HepG2 (cell line): Measurements from ENCODE around the gene CCDC102B. TPM values are rescaled to one million over a fixed set of nuclear protein-coding genes. Genes with fewer than 3 reads are reported as not detected.

Source experiments
- AHR ChIP-seq: IDR thresholded peaks from 2 replicates; pipeline ENCODE4 v1.6.1; 2018; ENCODE audit warnings: missing genetic modification reagents, missing compliant biosample characterization
- BRCA1 ChIP-seq: sonication (generic); formaldehyde crosslinking; IDR thresholded peaks from 2 replicates; pipeline ENCODE4 v1.4.0; 2020; ENCODE audit warnings: missing genetic modification reagents
- CENPT ChIP-seq: sonication (generic); formaldehyde crosslinking; IDR thresholded peaks from 2 replicates; pipeline ENCODE4 v1.8.0; 2022; ENCODE audit warnings: low read depth, mild to moderate bottlenecking, moderate library complexity, missing genetic modification reagents
- E2F5 ChIP-seq: sonication (generic); formaldehyde crosslinking; conservative IDR thresholded peaks from 2 replicates; pipeline ENCODE4 v1.4.0; 2020; ENCODE audit warnings: missing genetic modification reagents
- FOXP4 ChIP-seq: sonication (generic); formaldehyde crosslinking; IDR thresholded peaks from 2 replicates; pipeline ENCODE4 v1.4.0; 2020; ENCODE audit warnings: missing genetic modification reagents
- HNF4G ChIP-seq, 2 experiments: sonication (generic) in 1 of 2; formaldehyde crosslinking in 1 of 2; IDR thresholded peaks; 2 replicates each; pipeline versions ENCODE4 v1.4.0 to v1.6.1; 2011 to 2020; ENCODE audit warnings: borderline replicate concordance in 2 of 2, low read depth in 2 of 2, mild to moderate bottlenecking in 2 of 2, low read length in 1 of 2, missing genetic modification reagents in 1 of 2, moderate library complexity in 1 of 2
- KLF9 ChIP-seq: IDR thresholded peaks from 2 replicates; pipeline ENCODE4 v1.6.1; 2016; ENCODE audit warnings: low read depth
- MTF2 ChIP-seq: sonication (generic); formaldehyde crosslinking; IDR thresholded peaks from 2 replicates; pipeline ENCODE4 v1.5.0; 2020; ENCODE audit warnings: missing genetic modification reagents, borderline replicate concordance
- SOX6 ChIP-seq, 2 experiments: fragments of 450-650 bp in 1 of 2; sonication (generic) in 1 of 2; formaldehyde crosslinking in 1 of 2; IDR thresholded peaks; 2 replicates each; pipeline versions ENCODE4 v1.4.0 to v1.6.1; 2017 to 2020; ENCODE audit warnings: antibody characterized with exemption in 1 of 2, mild to moderate bottlenecking in 1 of 2, missing genetic modification reagents in 1 of 2
- TP53 ChIP-seq: sonication (generic); formaldehyde crosslinking; conservative IDR thresholded peaks from 2 replicates; pipeline ENCODE4 v1.4.0; 2020; ENCODE audit warnings: missing genetic modification reagents
- U2AF1 ChIP-seq: fragments of 200-400 bp; formaldehyde crosslinking; optimal IDR thresholded peaks from 2 replicates; pipeline ENCODE3; 2017; ENCODE audit warnings: mild to moderate bottlenecking, low read depth, low read length
- ZBED4 ChIP-seq: sonication (generic); formaldehyde crosslinking; IDR thresholded peaks from 2 replicates; pipeline ENCODE4 v1.4.0; 2020; ENCODE audit warnings: missing genetic modification reagents, borderline replicate concordance
- ZNF256 ChIP-seq: sonication (generic); formaldehyde crosslinking; conservative IDR thresholded peaks from 2 replicates; pipeline ENCODE4 v1.4.0; 2020; ENCODE audit warnings: missing genetic modification reagents
- ZNF367 ChIP-seq: sonication (generic); formaldehyde crosslinking; IDR thresholded peaks from 2 replicates; pipeline ENCODE4 v1.4.0; 2020; ENCODE audit warnings: missing genetic modification reagents, borderline replicate concordance
- ZNF784 ChIP-seq: sonication (generic); formaldehyde crosslinking; IDR thresholded peaks from 2 replicates; pipeline ENCODE4 v1.5.1; 2020; ENCODE audit warnings: missing genetic modification reagents, mild to moderate bottlenecking, borderline replicate concordance
- ZNF839 ChIP-seq: sonication (generic); formaldehyde crosslinking; IDR thresholded peaks from 2 replicates; pipeline ENCODE4 v1.4.0; 2020; ENCODE audit warnings: missing genetic modification reagents, mild to moderate bottlenecking, borderline replicate concordance
- polyA plus RNA-seq, 8 experiments: library from polyadenylated mRNA; depleted of rRNA in 3 of 8; stranded (reverse) in 7 of 8; unstranded in 1 of 8; fragments of >200 nt; fragmentation: Illumina TruSeq in 4 of 8; extraction: Trizol in 4 of 8; gene quantifications; 2 replicates each; pipeline versions ENCODE4 v1.2.1 to v1.2.3, GENCODE V29; 2011 to 2016; ENCODE audit warnings: low read depth in 4 of 8, missing spikeins in 1 of 8, mixed read lengths in 1 of 8; ENCODE audit not compliant: insufficient read depth in 1 of 8
- total RNA-seq, 5 experiments: library from RNA; depleted of rRNA; stranded (reverse); fragments of >200 nt; fragmentation: Illumina TruSeq; extraction: Trizol; gene quantifications; 2 replicates each; pipeline ENCODE4 v1.2.3, GENCODE V29; 2016; ENCODE audit warnings: low read depth in 1 of 5
- TF ChIP-seq, protein P1 (sequence below): sonication (generic); formaldehyde crosslinking; IDR thresholded peaks from 2 replicates; pipeline ENCODE4 v1.4.0; 2020; ENCODE audit warnings: mild to moderate bottlenecking, missing genetic modification reagents
- TF ChIP-seq, protein P2 (sequence below): sonication (generic); formaldehyde crosslinking; IDR thresholded peaks from 2 replicates; pipeline ENCODE4 v1.8.0; 2022; ENCODE audit warnings: mild to moderate bottlenecking, missing genetic modification reagents, moderate library complexity

CCDC102B gene
- total and polyA plus RNA-seq, 2 of the 13 experiments (the other 11 are each of a cell fraction or from before 2014, with no cell fraction given), result 2.3 to 3.7 TPM

DNA sequence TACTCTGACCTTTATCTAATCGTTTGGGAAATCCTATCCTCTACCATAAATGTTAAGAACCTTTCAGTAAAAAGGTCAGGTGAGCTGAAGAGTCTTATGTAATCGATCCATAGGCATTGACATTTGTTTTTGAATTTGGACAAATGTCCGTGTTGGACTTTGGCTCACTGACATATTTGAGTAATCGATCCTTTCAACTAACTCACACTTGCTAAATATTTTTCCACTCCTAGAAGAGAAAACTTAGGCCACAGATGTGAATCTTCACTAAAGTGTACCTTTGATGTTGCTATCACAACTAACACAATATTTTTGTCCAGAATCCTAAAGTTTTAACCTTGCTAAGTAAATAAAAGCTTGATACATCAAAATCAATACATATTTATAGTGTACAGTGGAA lies 89.5 kb downstream of the CCDC102B start (continued):
- TF ChIP-seq CENPT (CRISPR knock-in tag), result no peak
- TF ChIP-seq U2AF1, result no peak
- no peak for TF ChIP-seq ZNF784 (CRISPR knock-in tag)
- no peak for TF ChIP-seq BRCA1 (CRISPR knock-in tag)
- TF ChIP-seq MTF2, result no peak
- TF ChIP-seq, protein P1, sequence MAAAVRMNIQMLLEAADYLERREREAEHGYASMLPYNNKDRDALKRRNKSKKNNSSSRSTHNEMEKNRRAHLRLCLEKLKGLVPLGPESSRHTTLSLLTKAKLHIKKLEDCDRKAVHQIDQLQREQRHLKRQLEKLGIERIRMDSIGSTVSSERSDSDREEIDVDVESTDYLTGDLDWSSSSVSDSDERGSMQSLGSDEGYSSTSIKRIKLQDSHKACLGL (CRISPR knock-in tag), result no peak
- TF ChIP-seq TP53 (CRISPR knock-in tag), result no peak
- TF ChIP-seq ZNF367 (CRISPR knock-in tag), result no peak
- no peak for TF ChIP-seq AHR (CRISPR knock-in tag)
- TF ChIP-seq ZNF839 (CRISPR knock-in tag), result no peak
- TF ChIP-seq E2F5 (CRISPR knock-in tag), result no peak
- TF ChIP-seq ZNF256 (CRISPR knock-in tag), result no peak
- 0 out of 2 replicates have a peak, but pooled peaks have one; percentile 51 for TF ChIP-seq KLF9 (CRISPR knock-in tag)
- TF ChIP-seq ZBED4 (CRISPR knock-in tag), result no peak
- peak; percentile 73 for TF ChIP-seq FOXP4 (CRISPR knock-in tag)
- TF ChIP-seq, protein P2, sequence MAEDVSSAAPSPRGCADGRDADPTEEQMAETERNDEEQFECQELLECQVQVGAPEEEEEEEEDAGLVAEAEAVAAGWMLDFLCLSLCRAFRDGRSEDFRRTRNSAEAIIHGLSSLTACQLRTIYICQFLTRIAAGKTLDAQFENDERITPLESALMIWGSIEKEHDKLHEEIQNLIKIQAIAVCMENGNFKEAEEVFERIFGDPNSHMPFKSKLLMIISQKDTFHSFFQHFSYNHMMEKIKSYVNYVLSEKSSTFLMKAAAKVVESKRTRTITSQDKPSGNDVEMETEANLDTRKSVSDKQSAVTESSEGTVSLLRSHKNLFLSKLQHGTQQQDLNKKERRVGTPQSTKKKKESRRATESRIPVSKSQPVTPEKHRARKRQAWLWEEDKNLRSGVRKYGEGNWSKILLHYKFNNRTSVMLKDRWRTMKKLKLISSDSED (CRISPR knock-in tag), result no peak
- peak; percentile 93 for TF ChIP-seq HNF4G (IDR thresholded peaks at IDR 0.05; ENCODE audit: borderline replicate concordance, low read depth, low read length)
- TF ChIP-seq HNF4G (CRISPR knock-in tag; IDR thresholded peaks at IDR 0.05; ENCODE audit: borderline replicate concordance, low read depth), result peak; percentile 67; the same call in 1 of the 2 replicates
- no peak for TF ChIP-seq SOX6 (IDR thresholded peaks at IDR 0.05)
- peak; percentile 94 for TF ChIP-seq SOX6 (CRISPR knock-in tag; IDR thresholded peaks at IDR 0.05)
